ENCODE results near the gene ATP13A1. TPM values are rescaled to one million over a fixed set of nuclear protein-coding genes. Genes with fewer than 3 reads are reported as not detected.

The ATP13A1 gene
- 41.1 and 59.7 TPM in 2 replicates for total RNA-seq (2021)
- percentile 65 among the genes with signal in this experiment for Bru-seq, nascent RNA
- BruChase-seq, experiment 1, labeled RNA remaining after a 2-hour chase, result percentile 72 among the genes with signal in this experiment
- BruChase-seq, experiment 2, labeled RNA remaining after a 6-hour chase, result percentile 81 among the genes with signal in this experiment
- long read RNA-seq, transcript ATP13A1-202 (26 exons, 3,861 nt), result major isoform, 38 of 79 reads
- long read RNA-seq, partial matches to known transcripts, result 7 of 79 reads
- long read RNA-seq, other reads (novel, unspliced or antisense), result 34 of 79 reads

- peak within 1 kb of the TSS; percentile 95 for H3K4me3 ChIP-seq
- POLR2A ChIA-PET (ENCODE audit: unreplicated experiment), result interaction anchor here (0.6 to 0.7 kb wide), 2 partner anchors 298 to 389 kb away, joined by 3 to 4 read pairs; no protein-coding TSS in a partner anchor
- BruUV-seq (replicated peaks), result no TSS peak
- peak; percentile 92 to 96 for DNase-seq
- peaks cover 39% of the 10 kb centered on the region for H3K79me2 ChIP-seq (ENCODE audit: low read depth)
- TF ChIP-seq EZH2 (IDR thresholded peaks at IDR 0.05; ENCODE audit: low read depth) (no peak), CTCF (conservative IDR thresholded peaks at IDR 0.05) (no peak)
- H3K36me3 ChIP-seq (ENCODE audit: low read depth), result peaks cover 2% of the 10 kb centered on the region; the same call in 1 of the 2 replicates
- no peaks in the 10 kb centered on the region for H3K9me2 ChIP-seq (ENCODE audit: insufficient read depth)
- peaks cover 19% of the 10 kb centered on the region for H3K4me1 ChIP-seq (replicated peaks; ENCODE audit: insufficient read depth)
- H3F3A ChIP-seq (ENCODE audit: insufficient read depth, low read depth), result peaks cover 21% of the 10 kb centered on the region; the same call in 1 of the 2 replicates
- H3K27me3 ChIP-seq (ENCODE audit: insufficient read depth, low read depth), result no peaks in the 10 kb centered on the region
- CTCF ChIA-PET, result interaction anchor here (0.6 kb wide), 1 partner anchor 132 kb away, joined by 6 read pairs; no protein-coding TSS in a partner anchor
- H4K20me1 ChIP-seq (ENCODE audit: insufficient read depth), result peaks cover 28% of the 10 kb centered on the region
- H3K27ac ChIP-seq, result peak within 1 kb of the TSS; percentile 64
- H3K9me3 ChIP-seq (ENCODE audit: insufficient read depth, low read depth), result no peaks in the 10 kb centered on the region
- intact Hi-C loops (cut with micrococcal nuclease; ENCODE audit: unreplicated experiment), result loop anchor here (1.0 to 5.0 kb wide), 2 partner anchors 69 to 113 kb away; partner anchors contain the start of gene ZNF14
- peak within 1 kb of the TSS; percentile 81 for H2AFZ ChIP-seq
- H3K4me2 ChIP-seq, result peak within 1 kb of the TSS; percentile 99
These were observed at the start of gene ATP13A1 for GRCh38 chr19:19663256-19664120. TSS of gene ATP13A1 (minus strand) at chr19:19663676. CDS start at chr19:19663666, 10 bp downstream.

DNA sequence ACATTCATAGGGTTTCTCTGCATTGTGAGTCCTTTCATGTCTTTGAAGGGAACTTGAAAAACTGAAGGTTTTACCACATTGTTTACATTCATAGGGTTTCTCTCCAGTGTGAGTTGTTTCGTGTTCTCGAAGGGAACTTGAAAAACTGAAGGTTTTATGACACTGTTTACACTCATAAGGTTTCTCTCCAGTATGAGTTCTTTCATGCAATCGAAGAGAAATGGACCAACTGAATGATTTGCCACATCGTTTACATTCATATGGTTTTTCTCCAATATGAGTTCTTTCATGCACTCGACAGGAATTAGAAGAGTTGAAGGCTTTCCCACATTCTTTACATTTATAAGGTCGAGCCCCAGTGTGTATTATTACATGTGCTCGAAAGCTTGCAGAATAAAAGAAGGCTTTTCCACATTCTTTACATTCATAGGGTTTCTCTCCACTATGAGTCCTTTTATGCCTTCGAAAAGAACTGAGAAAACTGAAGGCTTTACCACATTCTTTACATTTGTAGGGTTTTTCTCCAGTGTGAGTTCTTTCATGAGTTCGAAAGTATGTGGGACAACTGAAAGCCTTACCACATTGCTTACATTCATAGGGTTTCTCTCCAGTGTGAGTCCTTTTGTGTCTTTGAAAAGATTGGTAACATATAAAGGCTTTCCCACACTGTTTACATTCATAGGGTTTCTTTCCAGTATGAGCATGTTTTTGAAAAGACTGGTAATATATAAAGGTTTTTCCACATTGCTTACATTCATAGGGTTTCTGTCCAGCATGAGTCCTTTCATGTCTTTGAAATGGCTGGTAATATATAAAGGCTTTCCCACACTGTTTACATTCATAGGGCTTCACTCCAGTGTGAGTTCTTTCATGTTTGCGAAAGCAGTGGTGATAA lies 48.7 kb upstream of the ATP13A1 start:
- Histone ChIP-seq H3K4me2 (no peak overlapping the region), H3K9me3 (ENCODE audit: insufficient read depth, low read depth) (peaks cover 89% of the 10 kb centered on the region), H3K4me3 (peak overlapping the region; percentile 23), H3K36me3 (ENCODE audit: low read depth) (peaks cover 52% of the 10 kb centered on the region), H2AFZ (no peak overlapping the region), H4K20me1 (ENCODE audit: insufficient read depth) (no peaks in the 10 kb centered on the region), H3K9me2 (ENCODE audit: insufficient read depth) (no peaks in the 10 kb centered on the region), H3K4me1 (replicated peaks; ENCODE audit: insufficient read depth) (no peaks in the 10 kb centered on the region), H3K79me2 (ENCODE audit: low read depth) (no peaks in the 10 kb centered on the region), H3F3A (ENCODE audit: insufficient read depth, low read depth) (peaks cover 23% of the 10 kb centered on the region), H3K27ac (no peak overlapping the region), H3K27me3 (ENCODE audit: insufficient read depth, low read depth) (no peaks in the 10 kb centered on the region)
- CTCF ChIA-PET, result no interaction called here
- no peak for DNase-seq
- intact Hi-C loops (cut with micrococcal nuclease; ENCODE audit: unreplicated experiment), result no loop called here
- no TSS peak for BruUV-seq (replicated peaks)
- TF ChIP-seq EZH2 (IDR thresholded peaks at IDR 0.05; ENCODE audit: low read depth) (no peak), CTCF (conservative IDR thresholded peaks at IDR 0.05) (no peak)
- POLR2A ChIA-PET (ENCODE audit: unreplicated experiment), result no interaction called here
